NCI-H446 (cell line): Measurements from ENCODE around the gene TYW1.
"Not testable (repeated sequence)": the region's sequence is repeated elsewhere in the genome, so short reads cannot be mapped to it uniquely, and the experiment has no call there.

Experiments used
- DNase-seq, 2 experiments: peaks; one replicate each; lab custom pipeline; 2025; lab: John Stamatoyannopoulos, UW

The TYW1 gene

DNA sequence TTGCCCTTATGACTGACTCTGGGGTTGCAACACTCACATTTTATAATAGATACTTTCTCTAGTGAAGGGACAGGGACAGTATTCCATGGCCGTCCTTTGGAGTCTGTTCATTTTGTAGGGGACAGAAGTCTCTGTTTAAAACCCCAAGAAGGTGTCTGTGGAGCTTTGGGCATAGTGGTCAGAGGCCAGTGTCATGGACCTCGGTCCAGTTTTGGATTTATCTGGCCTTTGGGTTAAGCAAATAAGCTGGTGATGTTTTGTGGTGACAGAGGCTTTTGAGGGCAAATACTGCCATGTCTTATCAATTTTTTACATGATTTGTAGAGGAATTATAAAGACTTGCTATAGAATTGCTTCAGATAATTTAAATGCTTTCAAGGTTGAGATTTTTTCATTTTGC, 50.2 kb downstream of the TYW1 start:
- DNase-seq = not testable (repeated sequence)

DNA sequence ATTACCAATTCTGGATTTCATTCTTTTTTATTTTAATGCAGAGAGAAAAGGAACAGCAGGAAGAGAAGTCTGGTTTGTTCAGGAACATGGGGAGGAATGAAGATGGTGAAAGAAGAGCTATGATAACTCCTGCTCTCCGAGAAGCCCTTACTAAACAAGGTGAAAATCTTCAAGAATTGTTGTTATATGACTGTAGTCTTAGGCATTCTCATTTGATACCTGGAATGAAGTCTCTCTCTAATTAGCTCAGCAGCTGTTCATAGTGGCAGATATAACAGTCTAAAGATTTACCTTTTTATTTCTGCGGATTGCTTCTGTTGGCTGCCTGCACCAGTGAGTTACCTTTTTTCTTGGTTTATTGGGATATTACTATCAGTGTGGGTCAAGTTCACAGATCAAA, 53.3 kb downstream of the TYW1 start:
- not testable (repeated sequence) for DNase-seq

DNA sequence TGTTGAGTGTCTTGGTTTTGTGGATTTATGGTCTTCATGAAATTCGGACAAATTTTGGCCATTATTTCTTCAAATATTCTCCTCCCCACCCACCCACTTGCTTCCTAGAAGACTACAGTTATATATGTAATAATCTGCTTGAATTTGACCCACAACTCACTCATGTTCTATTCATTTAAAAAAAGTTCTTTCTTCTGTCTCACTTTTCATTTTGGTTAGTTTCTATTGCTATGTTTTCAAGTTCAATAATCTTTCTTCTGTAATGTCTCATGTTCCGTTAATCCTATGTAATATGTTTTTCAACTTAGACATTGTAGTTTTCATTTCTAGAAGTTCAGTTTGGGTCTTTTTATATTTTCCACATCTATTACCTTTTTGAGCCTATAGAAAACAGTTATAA, 55.5 kb downstream of the TYW1 start:
- DNase-seq = not testable (repeated sequence)

DNA sequence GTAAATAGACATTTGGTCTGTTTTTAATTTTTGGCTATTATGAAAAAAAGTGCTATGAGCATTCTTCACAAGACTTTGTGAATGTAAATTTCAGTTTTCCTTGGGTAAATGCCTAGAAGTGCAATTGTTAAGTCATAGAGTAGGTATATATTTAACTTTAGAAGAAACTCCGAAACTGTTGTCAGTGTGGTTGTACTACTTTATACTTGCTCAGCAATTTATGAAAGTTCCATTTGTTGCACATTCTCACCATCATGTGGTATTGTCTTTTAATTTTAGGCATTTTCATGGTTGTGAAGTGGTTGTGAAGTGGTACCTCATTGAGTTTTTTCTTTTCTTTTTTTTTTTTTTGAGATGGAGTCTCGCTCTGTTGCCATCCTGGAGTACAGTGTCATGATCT, 60.0 kb downstream of the TYW1 start:
- no peak for DNase-seq

DNA sequence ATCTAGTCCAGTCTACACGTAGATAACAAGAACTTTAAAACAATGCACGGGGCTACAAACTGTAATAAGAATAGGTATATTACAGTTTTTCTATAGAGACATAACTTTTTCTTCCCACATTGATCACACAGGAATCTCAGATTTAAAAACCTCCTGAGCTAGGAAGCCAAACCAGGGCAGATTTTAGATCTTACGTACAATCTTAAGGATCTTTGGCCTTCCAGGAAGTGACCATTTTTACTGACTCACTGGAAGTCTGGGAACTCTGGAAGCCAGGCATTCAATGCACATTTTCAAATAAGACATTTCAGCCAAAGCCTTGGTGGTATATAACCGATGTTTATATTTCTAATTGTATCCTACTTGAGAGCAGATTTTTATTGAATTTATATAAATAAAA, 64.7 kb downstream of the TYW1 start:
- DNase-seq = not testable (repeated sequence)

- DNase-seq = not testable (repeated sequence)
Observed at GRCh38 chr7:67062802-67063201, 66.2 kb downstream of the TYW1 start.

DNA sequence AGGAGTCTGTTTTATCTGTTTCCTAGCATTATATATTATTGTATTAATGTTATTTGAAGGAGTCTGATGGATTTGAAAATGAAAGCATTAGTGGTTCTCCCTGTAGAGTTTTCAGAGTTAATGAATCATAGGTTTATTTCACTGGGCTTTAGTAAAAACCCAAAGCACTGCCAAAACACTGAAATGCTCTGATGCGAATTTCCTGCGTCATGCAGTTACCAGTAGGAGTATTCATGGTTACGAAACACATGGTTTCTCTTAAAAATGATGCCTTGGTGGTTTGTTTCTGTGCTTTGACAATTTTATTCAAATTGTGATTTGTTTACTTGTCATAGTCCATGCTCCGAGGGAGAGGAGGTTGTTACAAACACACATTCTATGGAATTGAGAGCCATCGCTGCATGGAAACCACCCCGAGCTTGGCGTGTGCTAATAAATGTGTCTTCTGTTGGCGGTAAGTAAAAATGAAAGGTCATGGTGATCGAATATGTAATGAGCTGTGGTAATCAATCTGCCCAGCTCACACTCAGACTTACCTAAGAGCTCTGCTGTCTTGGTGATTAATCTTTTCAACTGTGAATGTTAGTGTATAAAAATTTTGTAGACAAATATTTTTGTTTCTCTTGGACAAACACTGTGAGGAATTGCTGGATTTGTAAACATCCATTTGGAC, 70.5 kb downstream of the TYW1 start:
- DNase-seq = not testable (repeated sequence)

DNA sequence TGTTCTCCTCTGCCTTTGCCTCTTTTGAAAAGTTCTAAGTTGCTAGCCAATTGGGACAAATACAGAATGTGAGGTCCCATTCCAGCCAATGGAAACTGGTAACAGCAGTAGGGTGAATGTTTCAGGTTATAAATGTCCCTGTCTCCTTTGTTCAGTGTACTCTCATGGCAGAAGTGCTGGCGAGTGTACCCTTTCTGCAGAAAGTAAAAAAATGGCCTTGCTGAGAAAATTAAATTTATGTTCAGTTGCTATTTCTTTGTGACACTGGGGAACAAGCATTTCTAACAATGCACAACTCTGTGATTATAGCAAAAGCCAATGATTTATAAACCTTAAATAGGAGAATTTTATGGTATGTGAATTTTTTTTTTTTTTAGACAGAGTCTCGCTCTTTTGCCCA, 79.5 kb downstream of the TYW1 start:
- not testable (repeated sequence) for DNase-seq

GRCh38 chr7:67082880-67083279, 86.2 kb downstream of the TYW1 start:
- DNase-seq = not testable (repeated sequence)

GRCh38 chr7:67089261-67089660, 92.6 kb downstream of the TYW1 start:
- DNase-seq = not testable (repeated sequence)

DNA sequence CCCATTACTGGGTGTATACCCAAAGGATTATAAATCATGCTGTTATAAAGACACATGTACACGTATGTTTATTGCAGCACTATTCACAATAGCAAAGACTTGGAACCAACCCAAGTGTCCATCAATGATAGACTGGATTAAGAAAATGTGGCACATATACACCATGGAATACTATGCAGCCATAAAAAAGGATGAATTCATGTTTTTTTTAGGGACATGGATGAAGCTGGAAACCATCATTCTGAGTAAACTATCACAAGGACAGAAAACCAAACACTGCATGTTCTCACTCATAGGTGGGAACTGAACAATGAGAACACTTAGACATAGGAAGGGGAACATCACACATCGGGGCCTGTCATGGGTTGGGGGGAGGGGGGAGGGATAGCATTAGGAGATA, 94.4 kb downstream of the TYW1 start:
- DNase-seq = not testable (repeated sequence)

DNA sequence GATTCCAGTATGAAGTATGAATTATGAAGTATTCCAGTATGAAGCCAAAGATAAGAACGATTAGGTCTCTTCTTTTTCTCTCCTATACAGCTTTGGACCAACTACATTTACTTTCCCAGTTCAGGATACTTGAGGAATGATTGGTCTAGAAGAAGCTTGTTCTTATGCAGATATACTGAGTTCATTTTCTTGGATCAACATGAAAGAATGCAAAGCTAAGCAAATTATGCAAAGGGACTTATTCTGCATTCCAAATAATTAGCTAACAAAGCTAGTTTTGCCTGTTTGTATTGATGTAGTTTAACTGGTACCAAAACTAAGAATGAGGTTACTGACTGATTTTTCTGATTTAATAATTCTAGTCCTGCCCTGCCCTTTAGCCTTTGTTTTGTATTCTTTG, 101.4 kb downstream of the TYW1 start:
- DNase-seq = not testable (repeated sequence)

GRCh38 chr7:67099406-67099805, 102.8 kb downstream of the TYW1 start:
- DNase-seq = not testable (repeated sequence)

DNA sequence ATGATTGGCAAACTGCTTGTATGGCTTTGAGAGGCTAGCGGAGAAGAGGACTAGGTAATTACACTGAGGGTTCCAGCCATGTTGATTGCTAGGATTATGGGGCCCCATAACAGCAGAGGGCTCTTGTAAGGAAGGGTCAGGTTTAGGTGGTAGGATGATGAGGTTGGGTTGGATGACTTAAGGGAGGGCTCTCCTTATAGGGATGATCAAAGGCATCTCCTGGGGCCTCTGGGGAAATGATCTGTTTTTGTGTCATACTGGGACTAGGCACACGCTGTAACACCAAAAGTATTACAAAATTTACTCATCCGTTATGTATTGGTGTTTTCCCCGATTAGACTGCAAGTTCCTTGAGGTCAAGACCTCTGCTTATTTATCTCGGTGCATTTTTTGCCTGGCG, 103.4 kb downstream of the TYW1 start:
- DNase-seq = not testable (repeated sequence)

GRCh38 chr7:67100956-67101361, 104.3 kb downstream of the TYW1 start:
- DNase-seq = no peak

DNA sequence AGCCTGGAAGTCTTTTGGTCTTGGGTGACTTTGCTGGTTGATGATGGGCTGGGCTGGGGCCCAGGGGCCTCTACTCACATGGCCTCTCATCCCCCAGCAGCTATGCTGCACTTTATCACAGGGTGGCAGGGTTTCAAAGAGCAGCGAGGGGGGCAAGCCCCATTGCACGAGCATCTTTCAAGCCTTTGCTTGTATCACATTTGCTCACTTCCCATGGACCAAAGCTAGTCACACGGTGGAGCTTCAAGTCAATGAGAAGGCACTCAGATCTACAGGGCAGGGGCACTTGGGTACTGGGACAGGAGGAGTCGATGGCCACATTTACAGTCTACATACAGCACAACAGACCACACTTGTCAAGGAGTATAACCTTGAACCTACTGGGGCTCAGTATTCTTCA, 108.3 kb downstream of the TYW1 start:
- DNase-seq = not testable (repeated sequence)

- no peak for DNase-seq
Observed at GRCh38 chr7:67105377-67105776, 108.7 kb downstream of the TYW1 start.

DNA sequence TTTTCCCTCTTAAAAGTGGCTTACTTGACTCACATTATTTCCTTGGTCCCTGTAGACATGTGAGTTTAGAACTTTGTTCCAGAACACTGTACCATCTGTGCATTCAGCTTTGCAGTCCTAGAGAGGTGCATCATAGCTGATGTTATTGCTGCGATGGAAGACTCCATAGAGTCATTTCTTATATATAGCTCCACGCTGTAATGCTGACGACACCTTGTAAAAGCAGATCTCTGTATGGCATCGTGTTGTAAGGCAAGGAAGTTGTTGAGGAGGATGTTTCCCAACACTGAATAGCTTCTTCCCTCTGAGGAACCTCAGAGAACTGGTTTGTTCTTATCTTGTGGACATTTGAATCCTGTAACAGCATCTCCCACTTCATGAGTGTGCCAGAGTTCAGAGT, 109.6 kb downstream of the TYW1 start:
- DNase-seq = not testable (repeated sequence)

- not testable (repeated sequence) for DNase-seq
Observed at GRCh38 chr7:67111342-67111741, 114.7 kb downstream of the TYW1 start.

DNA sequence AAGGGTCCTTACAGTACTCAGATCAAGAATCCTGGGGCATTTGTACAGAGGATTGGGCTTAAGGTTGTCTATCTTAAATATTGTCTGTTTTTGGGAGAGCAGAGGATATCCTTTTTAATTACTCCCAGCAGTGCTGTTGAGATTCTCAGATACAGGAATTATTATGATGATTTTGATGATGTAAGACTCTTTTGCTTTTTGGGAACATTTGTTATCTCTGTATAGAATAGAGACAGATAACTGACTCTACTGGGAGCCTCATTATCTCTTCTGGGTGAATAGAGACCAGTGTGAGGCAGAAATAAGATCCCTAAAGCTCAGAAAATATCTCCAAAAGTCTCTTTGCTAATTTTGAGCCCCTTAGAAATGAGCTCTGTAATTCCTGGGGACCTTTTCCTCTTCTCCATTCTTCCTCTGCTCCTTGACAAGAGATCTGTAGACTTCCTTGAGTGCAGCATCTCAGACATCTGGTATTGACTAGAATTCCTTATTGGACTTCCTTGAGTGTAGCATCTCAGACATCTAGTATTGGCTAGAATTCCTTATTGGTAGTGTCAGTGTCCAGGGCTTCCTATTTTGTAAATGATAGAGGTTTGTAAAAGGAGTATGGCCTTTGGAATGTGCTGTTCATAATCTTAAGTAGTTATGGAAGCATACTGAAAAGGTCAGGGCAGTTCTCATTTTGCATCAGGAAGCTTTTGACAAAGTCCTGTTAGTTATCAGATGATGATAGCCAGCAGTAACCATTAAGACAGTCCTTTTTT, 118.0 kb downstream of the TYW1 start:
- DNase-seq = not testable (repeated sequence)

DNA sequence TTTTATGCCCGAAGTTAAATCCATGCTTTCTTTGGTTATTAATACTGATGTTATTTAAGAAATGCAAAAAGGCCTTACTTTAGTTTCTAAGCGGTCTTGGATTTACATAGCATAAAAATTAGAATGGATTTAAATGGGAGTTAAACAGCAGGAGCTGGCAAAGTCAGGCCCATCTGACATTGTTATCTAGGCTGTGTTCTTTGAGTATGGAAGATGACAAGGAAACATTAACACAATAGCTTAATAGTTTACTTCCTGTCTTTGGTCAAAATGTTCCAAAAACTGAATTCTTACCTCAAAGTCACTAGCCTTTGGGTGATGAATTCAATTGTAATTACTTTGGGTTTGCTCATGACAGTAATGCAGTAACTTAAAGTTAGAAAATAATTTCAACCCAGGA, 123.9 kb downstream of the TYW1 start:
- not testable (repeated sequence) for DNase-seq

DNA sequence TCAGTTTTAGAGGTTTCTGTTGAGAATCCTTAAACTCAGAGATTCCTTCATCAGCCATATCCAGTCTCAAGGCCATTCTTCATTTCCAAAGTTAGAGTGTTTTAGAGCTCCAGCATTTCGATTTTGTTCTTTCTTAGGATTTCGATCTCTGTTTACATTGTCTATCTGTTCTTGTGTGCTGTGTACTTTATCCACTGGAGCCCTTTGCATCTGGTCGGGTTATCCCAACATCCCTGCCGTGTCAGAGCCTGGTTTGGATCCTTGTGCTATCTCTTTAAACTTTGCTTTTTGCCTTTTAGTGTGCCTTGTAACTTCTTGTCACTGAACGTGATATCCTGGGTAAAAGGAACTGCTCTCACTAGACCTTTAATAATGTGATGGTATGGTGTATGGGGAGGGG, 131.6 kb downstream of the TYW1 start:
- not testable (repeated sequence) for DNase-seq

GRCh38 chr7:67130766-67131165, 134.1 kb downstream of the TYW1 start:
- not testable (repeated sequence) for DNase-seq
